HUES48 (cell line): ENCODE data around the gene EPHB2.

Experiments used
- H3K27ac ChIP-seq: one replicate; pipeline ENCODE4 v1.7.0; 2013; ENCODE audit warnings: low read depth, low read length, inconsistent platforms
- H3K27me3 ChIP-seq: 2 replicates; pipeline ENCODE4 v1.6.1; 2013; ENCODE audit warnings: mild to moderate bottlenecking, low read length; ENCODE audit not compliant: control insufficient read depth, insufficient read depth
- H3K36me3 ChIP-seq: 2 replicates; pipeline ENCODE4 v1.6.1; 2013; ENCODE audit warnings: low read length; ENCODE audit not compliant: control insufficient read depth, insufficient read depth
- H3K4me1 ChIP-seq: 2 replicates; pipeline ENCODE4 v1.6.1; 2013; ENCODE audit warnings: mild to moderate bottlenecking, low read length; ENCODE audit not compliant: control insufficient read depth, insufficient read depth
- H3K4me3 ChIP-seq: 2 replicates; pipeline ENCODE4 v1.5.1; 2013; ENCODE audit warnings: mild to moderate bottlenecking, low read depth, low read length
- H3K9ac ChIP-seq: 2 replicates; pipeline ENCODE4 v1.6.1; 2013; ENCODE audit warnings: mild to moderate bottlenecking, low read depth, low read length, moderate library complexity
- H3K9me3 ChIP-seq: 2 replicates; pipeline ENCODE4 v1.6.1; 2013; ENCODE audit warnings: low read length; ENCODE audit not compliant: control insufficient read depth, insufficient read depth

The EPHB2 gene

DNA sequence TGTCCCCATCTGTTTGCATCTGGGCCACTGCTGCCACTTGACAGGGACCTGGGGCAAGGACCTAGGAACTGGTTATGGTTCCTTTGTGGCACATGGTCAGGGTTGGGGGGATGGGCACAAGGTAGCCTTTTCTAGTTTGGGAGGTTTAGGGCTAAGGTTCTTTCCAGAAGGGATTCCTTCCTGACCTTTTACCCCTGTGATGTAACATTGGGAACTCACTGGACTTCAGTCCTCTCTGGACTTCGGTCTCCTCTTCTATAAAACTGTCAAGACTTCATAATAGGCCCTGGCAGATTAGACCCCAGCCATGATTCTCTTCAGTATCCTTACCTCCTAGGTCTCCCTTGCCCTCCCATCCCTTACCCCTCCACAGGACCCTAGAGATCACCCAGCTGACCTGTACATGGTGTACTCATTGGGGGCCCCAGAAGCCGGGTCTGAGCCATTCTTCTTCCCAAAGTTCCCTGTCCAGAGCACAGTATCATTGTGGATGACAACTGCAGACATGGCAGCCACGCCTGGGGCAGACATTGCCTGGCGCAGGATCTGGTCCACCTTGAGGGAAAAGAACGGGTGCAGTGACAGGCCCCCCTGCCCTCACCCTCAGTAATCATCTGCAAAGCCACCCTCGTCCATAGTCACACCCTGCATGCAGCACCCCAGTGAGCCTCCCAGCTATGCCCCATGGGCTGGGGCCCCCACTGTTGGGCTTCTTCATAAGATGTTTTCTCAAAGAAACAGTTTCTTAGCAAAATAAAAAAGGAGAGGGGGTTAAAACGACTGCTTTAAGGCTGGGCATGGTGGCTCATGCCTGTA lies 249.1 kb downstream of the EPHB2 start:
- no peak overlapping the region for H3K27ac ChIP-seq
- peaks cover 4% of the 10 kb centered on the region for H3K27me3 ChIP-seq
- no peaks in the 10 kb centered on the region for H3K4me1 ChIP-seq
- H3K4me3 ChIP-seq, result no peak overlapping the region
- no peaks in the 10 kb centered on the region for H3K36me3 ChIP-seq
- no peak overlapping the region for H3K9ac ChIP-seq
- H3K9me3 ChIP-seq, result no peaks in the 10 kb centered on the region

DNA sequence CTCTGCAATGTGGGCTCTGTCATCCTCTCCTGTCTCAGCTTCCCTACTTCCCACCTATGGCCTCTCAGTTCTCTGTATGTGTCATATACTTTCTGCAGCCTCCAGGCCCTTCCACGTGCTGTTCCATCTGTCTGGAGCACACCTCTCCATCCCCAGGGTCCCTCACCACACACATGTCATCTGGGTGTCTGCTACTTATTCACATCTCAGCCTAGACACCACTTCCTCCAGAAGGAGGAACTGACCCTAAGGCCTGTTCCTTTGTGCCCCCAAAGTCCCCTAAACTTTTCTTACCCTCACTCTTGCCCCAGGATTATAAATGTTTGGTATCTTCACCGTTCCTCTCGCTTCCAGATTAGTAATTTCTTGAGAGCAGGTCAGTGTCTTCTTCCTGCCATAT lies 251.9 kb downstream of the EPHB2 start:
- H3K9me3 ChIP-seq, result no peaks in the 10 kb centered on the region
- no peaks in the 10 kb centered on the region for H3K4me1 ChIP-seq
- no peak overlapping the region for H3K4me3 ChIP-seq
- no peaks in the 10 kb centered on the region for H3K36me3 ChIP-seq
- no peak overlapping the region for H3K27ac ChIP-seq
- H3K27me3 ChIP-seq, result no peaks in the 10 kb centered on the region
- no peak overlapping the region for H3K9ac ChIP-seq

DNA sequence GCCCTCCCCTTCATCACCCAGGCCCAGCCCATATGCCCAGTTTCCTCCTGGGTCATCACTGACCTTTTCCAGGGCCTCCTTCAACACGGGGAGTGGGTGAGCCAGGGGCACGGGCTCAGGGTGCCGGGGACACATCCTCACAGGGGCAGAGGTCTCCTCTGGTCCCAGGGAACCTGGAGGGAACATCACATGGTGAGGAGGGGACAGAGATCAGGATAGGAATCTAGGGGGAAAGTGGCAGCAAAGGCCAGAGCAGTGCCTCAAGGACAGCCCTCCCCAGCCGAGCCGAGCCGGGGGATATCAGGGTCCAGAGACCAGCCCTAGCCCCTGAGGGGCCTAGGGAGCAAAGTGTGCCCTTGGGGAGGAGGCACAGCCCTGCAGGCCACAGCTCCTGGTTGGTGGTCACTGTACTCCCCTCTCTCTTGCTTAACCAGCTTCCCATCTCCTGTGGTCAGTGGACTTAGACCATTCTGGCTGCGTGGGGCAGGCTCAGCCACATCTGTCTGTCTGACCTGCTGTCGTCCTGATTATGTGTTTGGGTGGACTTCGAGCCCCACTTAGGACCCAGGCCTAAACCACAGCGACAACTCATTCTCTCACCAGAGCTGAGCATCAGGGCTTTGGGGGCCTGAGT lies 252.5 kb downstream of the EPHB2 start:
- Histone ChIP-seq H3K4me3 (no peak overlapping the region), H3K9ac (no peak overlapping the region), H3K36me3 (no peaks in the 10 kb centered on the region), H3K27ac (no peak overlapping the region), H3K4me1 (no peaks in the 10 kb centered on the region), H3K9me3 (no peaks in the 10 kb centered on the region), H3K27me3 (peaks cover 1% of the 10 kb centered on the region; the same call in 1 of the 2 replicates)

DNA sequence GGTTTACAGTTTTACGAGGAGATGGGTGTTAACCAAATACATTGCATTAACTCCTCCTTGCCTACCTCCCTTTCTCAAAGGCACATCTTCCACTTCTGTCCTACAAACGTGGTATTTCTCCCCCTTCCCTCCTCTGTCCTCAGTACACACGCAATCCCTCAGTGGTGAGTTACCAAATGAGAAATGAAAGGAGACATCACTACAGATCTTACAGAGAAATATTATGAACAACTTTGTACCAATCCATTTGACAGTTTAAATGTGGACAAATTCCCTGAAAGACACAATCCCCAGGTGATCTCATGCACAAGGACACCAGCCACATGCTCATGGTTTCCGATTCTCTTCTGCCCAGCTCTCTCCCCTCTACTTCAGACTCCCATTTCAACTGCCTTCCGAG lies 255.7 kb downstream of the EPHB2 start:
- Histone ChIP-seq H3K9me3 (no peaks in the 10 kb centered on the region), H3K4me3 (no peak overlapping the region), H3K27ac (no peak overlapping the region), H3K27me3 (peaks cover 8% of the 10 kb centered on the region; the same call in 1 of the 2 replicates), H3K36me3 (no peaks in the 10 kb centered on the region), H3K4me1 (peaks cover 2% of the 10 kb centered on the region; the same call in 1 of the 2 replicates), H3K9ac (no peak overlapping the region)

DNA sequence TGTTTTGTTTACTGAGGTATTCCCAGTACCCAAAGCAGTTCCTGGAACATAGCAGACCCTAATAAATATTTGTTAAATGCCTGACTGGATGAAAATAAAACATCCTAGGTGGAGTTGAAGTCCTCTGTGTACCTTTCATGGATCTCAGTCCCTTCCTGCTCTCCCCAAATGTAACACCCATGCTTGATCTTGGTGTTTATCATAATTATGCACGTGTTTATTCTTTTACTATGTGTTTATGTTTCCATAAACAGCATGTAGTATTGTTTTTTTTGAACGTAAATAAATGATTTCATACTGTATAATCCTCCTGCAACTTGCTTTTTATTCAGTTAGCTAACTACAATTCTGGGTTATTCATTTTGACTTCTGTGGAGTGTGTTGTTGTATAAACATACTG lies 257.2 kb downstream of the EPHB2 start:
- Histone ChIP-seq H3K9ac (no peak overlapping the region), H3K27ac (no peak overlapping the region), H3K36me3 (no peaks in the 10 kb centered on the region), H3K27me3 (peaks cover 8% of the 10 kb centered on the region; the same call in 1 of the 2 replicates), H3K4me1 (peaks cover 5% of the 10 kb centered on the region; the same call in 1 of the 2 replicates), H3K4me3 (no peak overlapping the region), H3K9me3 (no peaks in the 10 kb centered on the region)

DNA sequence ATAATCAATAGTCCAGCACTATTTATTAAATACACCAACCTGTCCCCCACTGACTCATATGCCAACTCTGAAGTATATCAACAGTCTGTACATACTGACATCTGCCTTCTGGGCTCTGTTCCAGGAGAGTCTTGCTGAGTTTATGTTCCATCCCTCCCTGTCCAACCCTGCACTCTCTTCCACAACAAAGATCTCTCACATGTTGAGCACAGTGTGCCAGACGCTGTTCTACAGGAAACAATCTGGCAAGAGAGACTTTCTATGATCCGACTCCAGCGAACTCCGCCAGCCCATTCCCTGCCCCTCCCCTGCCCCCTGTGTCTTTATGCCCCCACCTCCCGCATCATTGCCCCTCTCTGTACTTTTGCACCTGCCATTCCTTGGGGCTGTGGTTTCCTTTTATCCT lies 258.7 kb downstream of the EPHB2 start:
- Histone ChIP-seq H3K4me1 (peaks cover 5% of the 10 kb centered on the region; the same call in 1 of the 2 replicates), H3K9me3 (no peaks in the 10 kb centered on the region), H3K27me3 (peaks cover 8% of the 10 kb centered on the region; the same call in 1 of the 2 replicates), H3K9ac (no peak overlapping the region), H3K27ac (no peak overlapping the region), H3K36me3 (no peaks in the 10 kb centered on the region), H3K4me3 (no peak overlapping the region)

DNA sequence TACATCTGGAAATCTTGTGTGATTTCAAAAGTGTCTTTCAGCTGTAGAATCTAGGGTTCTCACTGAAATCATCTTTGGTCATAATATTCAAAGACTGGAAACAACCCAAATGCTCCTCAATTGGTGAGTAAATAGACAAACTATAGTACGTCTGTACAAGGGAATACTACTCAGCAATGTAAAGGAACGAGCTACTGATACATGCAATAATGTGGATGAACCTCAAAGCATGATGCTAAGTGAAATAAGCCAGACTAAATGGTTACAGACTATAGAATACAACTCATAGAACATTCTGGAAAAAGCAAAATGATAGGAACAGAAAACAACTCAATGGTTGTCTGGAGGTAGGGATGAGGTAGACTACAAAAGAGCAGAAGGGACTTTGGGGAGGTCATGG lies 259.5 kb downstream of the EPHB2 start:
- Histone ChIP-seq H3K9me3 (no peaks in the 10 kb centered on the region), H3K4me3 (no peak overlapping the region), H3K4me1 (peaks cover 5% of the 10 kb centered on the region; the same call in 1 of the 2 replicates), H3K36me3 (no peaks in the 10 kb centered on the region), H3K9ac (no peak overlapping the region), H3K27me3 (peaks cover 8% of the 10 kb centered on the region; the same call in 1 of the 2 replicates), H3K27ac (no peak overlapping the region)
